Measurements from ENCODE around the gene MLLT3. TPM values are rescaled to one million over a fixed set of nuclear protein-coding genes. Genes with fewer than 3 reads are reported as not detected.

MLLT3 gene
- total and polyA plus RNA-seq, 2 experiments from 2014 or later, result 40.0 to 58.3 TPM

- Histone ChIP-seq H3K9me3 (ENCODE audit: low read depth) (no peaks in the 10 kb centered on the region), H3K36me3 (no peaks in the 10 kb centered on the region), H3K27ac (no peak overlapping the region), H3K4me3 (no peak overlapping the region), H3K27me3 (no peaks in the 10 kb centered on the region), H3K4me1 (ENCODE audit: low read depth) (peaks cover 40% of the 10 kb centered on the region)
- TF ChIP-seq CTCF (IDR thresholded peaks at IDR 0.05; ENCODE audit: low read depth, low read length), result no peak
- DNase-seq (ENCODE audit: low read depth in 1 of 2, low spot score in 1 of 2), result no peak
Observed at GRCh38 chr9:20603524-20604268, 18.6 kb downstream of the MLLT3 start.

- no peak overlapping the region for H3K27ac ChIP-seq
- no peak overlapping the region for H3K4me3 ChIP-seq
- H3K27me3 ChIP-seq, result no peaks in the 10 kb centered on the region
- no peaks in the 10 kb centered on the region for H3K36me3 ChIP-seq
- DNase-seq (ENCODE audit: low read depth in 1 of 2, low spot score in 1 of 2), result no peak
- no peak for TF ChIP-seq CTCF (IDR thresholded peaks at IDR 0.05; ENCODE audit: low read depth, low read length)
- H3K9me3 ChIP-seq (ENCODE audit: low read depth), result no peaks in the 10 kb centered on the region
- H3K4me1 ChIP-seq (ENCODE audit: low read depth), result peaks cover 43% of the 10 kb centered on the region
Observed at GRCh38 chr9:20601292-20601691, 21.0 kb downstream of the MLLT3 start.

GRCh38 chr9:20599195-20599594 is 23.1 kb downstream of the MLLT3 start:
- no peak for DNase-seq (ENCODE audit: low read depth in 1 of 2, low spot score in 1 of 2)
- no peak for TF ChIP-seq CTCF (IDR thresholded peaks at IDR 0.05; ENCODE audit: low read depth, low read length)
- Histone ChIP-seq H3K36me3 (no peaks in the 10 kb centered on the region), H3K4me1 (ENCODE audit: low read depth) (peaks cover 39% of the 10 kb centered on the region), H3K27ac (no peak overlapping the region), H3K4me3 (no peak overlapping the region), H3K9me3 (ENCODE audit: low read depth) (no peaks in the 10 kb centered on the region), H3K27me3 (no peaks in the 10 kb centered on the region)

- no peak for DNase-seq (ENCODE audit: low read depth in 1 of 2, low spot score in 1 of 2)
- Histone ChIP-seq H3K9me3 (ENCODE audit: low read depth) (no peaks in the 10 kb centered on the region), H3K36me3 (no peaks in the 10 kb centered on the region), H3K4me3 (no peak overlapping the region), H3K27me3 (no peaks in the 10 kb centered on the region), H3K4me1 (ENCODE audit: low read depth) (peaks cover 31% of the 10 kb centered on the region), H3K27ac (no peak overlapping the region)
- TF ChIP-seq CTCF (IDR thresholded peaks at IDR 0.05; ENCODE audit: low read depth, low read length), result no peak
Observed at GRCh38 chr9:20598367-20598766, 23.9 kb downstream of the MLLT3 start.

- Histone ChIP-seq H3K36me3 (no peaks in the 10 kb centered on the region), H3K9me3 (ENCODE audit: low read depth) (no peaks in the 10 kb centered on the region), H3K27me3 (no peaks in the 10 kb centered on the region), H3K4me1 (ENCODE audit: low read depth) (peaks cover 26% of the 10 kb centered on the region), H3K4me3 (no peak overlapping the region), H3K27ac (peak overlapping the region; percentile 1)
- no peak for TF ChIP-seq CTCF (IDR thresholded peaks at IDR 0.05; ENCODE audit: low read depth, low read length)
- no peak for DNase-seq (ENCODE audit: low read depth in 1 of 2, low spot score in 1 of 2)
Observed at GRCh38 chr9:20597862-20598261, 24.4 kb downstream of the MLLT3 start.
